Measurements from ENCODE around the gene PDE4B. TPM values are rescaled to one million over a fixed set of nuclear protein-coding genes. Genes with fewer than 3 reads are reported as not detected.

PDE4B gene
- polyA plus RNA-seq, 2 of the 4 experiments (the other 2 are of a cell fraction): 20.2 to 56.8 TPM

GRCh38 chr1:66397192-66397591, 604.5 kb downstream of the PDE4B start:
- no peak overlapping the region for H3K4me2 ChIP-seq
- 86% methylated on average over 1 of the region's 1 CpG for WGBS (ENCODE audit: missing lambda C conversion rate)
- H3K27ac ChIP-seq: no peak overlapping the region
- no peaks in the 10 kb centered on the region for H3K9me3 ChIP-seq
- CTCF ChIA-PET: no interaction called here
- H3K4me1 ChIP-seq: peaks cover 8% of the 10 kb centered on the region; the same call in 2 of the 3 replicates
- DNase-seq (ENCODE audit: low read depth in 1 of 2, low spot score in 1 of 2) (no peak), ATAC-seq (no peak), FAIRE-seq (no peak)
- no peak overlapping the region for H3K4me3 ChIP-seq
- POLR2A ChIA-PET: no interaction called here
- no peak for TF ChIP-seq MAFK (IDR thresholded peaks at IDR 0.05; ENCODE audit: partially characterized antibody)
- TF ChIP-seq MAZ (IDR thresholded peaks at IDR 0.05; ENCODE audit: borderline replicate concordance, low read depth, low read length): no peak
- no peak for TF ChIP-seq RARB (CRISPR knock-in tag; IDR thresholded peaks at IDR 0.05)
- no peak for TF ChIP-seq ESRRA (IDR thresholded peaks at IDR 0.05; ENCODE audit: borderline replicate concordance, low read length)

GRCh38 chr1:66399888-66400529, 607.3 kb downstream of the PDE4B start:
- POLR2A ChIA-PET: no interaction called here
- FAIRE-seq (no peak), ATAC-seq (no peak), DNase-seq (ENCODE audit: low read depth in 1 of 2, low spot score in 1 of 2) (no peak)
- no peak for TF ChIP-seq HDAC2 (IDR thresholded peaks at IDR 0.05)
- TF ChIP-seq KDM5A (IDR thresholded peaks at IDR 0.05): no peak
- no peak for TF ChIP-seq ZC3H11A (IDR thresholded peaks at IDR 0.05)
- no peak for TF ChIP-seq CBX2 (IDR thresholded peaks at IDR 0.05; ENCODE audit: borderline replicate concordance, low read depth)
- TF ChIP-seq NFE2L2 (conservative IDR thresholded peaks at IDR 0.05; ENCODE audit: low read length): no peak
- TF ChIP-seq HOXA7 (CRISPR knock-in tag; IDR thresholded peaks at IDR 0.05): no peak
- no peak for TF ChIP-seq BHLHE40 (IDR thresholded peaks at IDR 0.05; ENCODE audit: low read depth, low read length)
- no peak for TF ChIP-seq FOXS1 (CRISPR knock-in tag; IDR thresholded peaks at IDR 0.05)
- H3K4me2 ChIP-seq: peak overlapping the region; percentile 20; the same call in 2 of the 3 replicates
- no peak overlapping the region for H3K4me3 ChIP-seq
- no peaks in the 10 kb centered on the region for H3K9me3 ChIP-seq
- peaks cover 8% of the 10 kb centered on the region; the same call in 2 of the 3 replicates for H3K4me1 ChIP-seq
- 47% methylated on average over 3 of the region's 3 CpGs for WGBS (ENCODE audit: missing lambda C conversion rate)
- CTCF ChIA-PET: no interaction called here
- no peak overlapping the region for H3K27ac ChIP-seq

GRCh38 chr1:66400660-66401059, 608.0 kb downstream of the PDE4B start:
- CTCF ChIA-PET: no interaction called here
- no peak for ATAC-seq
- 83% methylated on average over 4 of the region's 4 CpGs for WGBS (ENCODE audit: missing lambda C conversion rate)

More at GRCh38 chr1:66400660-66401059, 608.0 kb downstream of the PDE4B start:
- DNase-seq (ENCODE audit: low read depth in 1 of 2, low spot score in 1 of 2) (no peak), FAIRE-seq (no peak)
- H3K4me2 ChIP-seq: no peak overlapping the region
- H3K9me3 ChIP-seq: no peaks in the 10 kb centered on the region
- POLR2A ChIA-PET: no interaction called here
- H3K27ac ChIP-seq: 0 out of 6 replicates have a peak overlapping the region, but pooled peaks of 1 of the 2 experiments have one; percentile 26
- peaks cover 8% of the 10 kb centered on the region; the same call in 2 of the 3 replicates for H3K4me1 ChIP-seq
- H3K4me3 ChIP-seq: no peak overlapping the region
- no peak for TF ChIP-seq HOXA7 (CRISPR knock-in tag; IDR thresholded peaks at IDR 0.05)
- TF ChIP-seq JUN (IDR thresholded peaks at IDR 0.05): no peak
- no peak for TF ChIP-seq E2F6 (IDR thresholded peaks at IDR 0.05; ENCODE audit: borderline replicate concordance, low read depth)
- no peak for TF ChIP-seq NPAS2 (CRISPR knock-in tag; IDR thresholded peaks at IDR 0.05; ENCODE audit: borderline replicate concordance)
- no peak for TF ChIP-seq REST (IDR thresholded peaks at IDR 0.05)
- TF ChIP-seq CHD4 (IDR thresholded peaks at IDR 0.05; ENCODE audit: borderline replicate concordance): no peak

All from A549 (cell line).